Fibroblast of lung (primary cell): ENCODE measurements around the gene CA4.
"Not testable (repeated sequence)": the region's sequence is repeated elsewhere in the genome, so short reads cannot be mapped to it uniquely, and the experiment has no call there.

Experiments used
- EZH2 ChIP-seq: IDR thresholded peaks from 2 replicates; pipeline ENCODE4 v1.5.1; 2012; ENCODE audit warnings: low read length, control low read depth, mild to moderate bottlenecking; ENCODE audit errors: missing control alignments
- TF ChIP-seq, protein P1 (sequence below), 2 donors: IDR thresholded peaks in 1 of 2; conservative IDR thresholded peaks in 1 of 2; 1 replicate in 1 of 2; 2 replicates in 1 of 2; pipeline ENCODE4 v1.5.1; 2011 to 2012; ENCODE audit warnings: low read length in 2 of 2, control low read depth in 1 of 2, inconsistent platforms in 1 of 2, low read depth in 1 of 2, mild to moderate bottlenecking in 1 of 2

DNA sequence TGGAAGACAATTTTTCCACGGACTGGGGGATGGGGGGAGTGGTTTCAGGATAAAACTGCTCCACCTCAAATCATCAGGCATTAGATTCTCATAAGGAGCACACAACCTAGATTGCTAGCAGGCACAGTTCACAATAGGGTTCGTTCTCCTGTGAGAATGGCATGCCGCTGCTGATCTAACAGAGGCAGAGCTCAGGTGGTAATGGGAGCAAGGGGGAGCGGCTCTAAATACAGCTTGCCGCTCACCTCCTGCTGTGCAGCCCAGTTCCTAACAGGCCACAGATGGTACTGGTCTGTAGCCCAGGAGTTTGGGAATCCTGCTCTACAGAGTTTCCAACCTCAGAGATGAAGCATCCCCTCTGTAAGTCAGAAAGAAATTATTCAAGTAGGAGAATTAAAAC is 27.0 kb downstream of the CA4 start:
- not testable (repeated sequence) for TF ChIP-seq EZH2
- TF ChIP-seq, protein P1, sequence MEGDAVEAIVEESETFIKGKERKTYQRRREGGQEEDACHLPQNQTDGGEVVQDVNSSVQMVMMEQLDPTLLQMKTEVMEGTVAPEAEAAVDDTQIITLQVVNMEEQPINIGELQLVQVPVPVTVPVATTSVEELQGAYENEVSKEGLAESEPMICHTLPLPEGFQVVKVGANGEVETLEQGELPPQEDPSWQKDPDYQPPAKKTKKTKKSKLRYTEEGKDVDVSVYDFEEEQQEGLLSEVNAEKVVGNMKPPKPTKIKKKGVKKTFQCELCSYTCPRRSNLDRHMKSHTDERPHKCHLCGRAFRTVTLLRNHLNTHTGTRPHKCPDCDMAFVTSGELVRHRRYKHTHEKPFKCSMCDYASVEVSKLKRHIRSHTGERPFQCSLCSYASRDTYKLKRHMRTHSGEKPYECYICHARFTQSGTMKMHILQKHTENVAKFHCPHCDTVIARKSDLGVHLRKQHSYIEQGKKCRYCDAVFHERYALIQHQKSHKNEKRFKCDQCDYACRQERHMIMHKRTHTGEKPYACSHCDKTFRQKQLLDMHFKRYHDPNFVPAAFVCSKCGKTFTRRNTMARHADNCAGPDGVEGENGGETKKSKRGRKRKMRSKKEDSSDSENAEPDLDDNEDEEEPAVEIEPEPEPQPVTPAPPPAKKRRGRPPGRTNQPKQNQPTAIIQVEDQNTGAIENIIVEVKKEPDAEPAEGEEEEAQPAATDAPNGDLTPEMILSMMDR (conservative IDR thresholded peaks at IDR 0.05 in 1 of 2, IDR thresholded peaks at IDR 0.05 in 1 of 2; ENCODE audit: low read depth in 1 of 2, low read length in 2 of 2), result not testable (repeated sequence)
